GM19043 (cell line): Measurements from ENCODE around the gene HDAC6.
"Not testable (repeated sequence)": the region's sequence is repeated elsewhere in the genome, so short reads cannot be mapped to it uniquely, and the experiment has no call there.

ENCODE experiments used
- ATAC-seq: cut with Tn5 transposase; IDR thresholded peaks from one replicate; pipeline ENCODE4 v1.9.1; 2021; ENCODE audit warnings: low read depth; ENCODE audit not compliant: unreplicated experiment

HDAC6 gene

GRCh38 chrX:48823053-48823452 is 21.2 kb downstream of the HDAC6 start:
- ATAC-seq = no peak

GRCh38 chrX:48824066-48824465 is 22.2 kb downstream of the HDAC6 start:
- ATAC-seq = no peak

GRCh38 chrX:48826135-48826875 is 24.4 kb downstream of the HDAC6 start, which contains the start of gene ERAS:
Gene ERAS, plus strand, starts transcription at chrX:48826513. Its CDS starts 2,611 bp downstream, at chrX:48829124.
- ATAC-seq = no peak

- ATAC-seq = no peak
Observed at GRCh38 chrX:48826876-48827653, 25.2 kb downstream of the HDAC6 start.

- no peak for ATAC-seq
Observed at GRCh38 chrX:48827654-48827968, 25.7 kb downstream of the HDAC6 start.

GRCh38 chrX:48829016-48829735 is 27.3 kb downstream of the HDAC6 start:
- no peak for ATAC-seq

GRCh38 chrX:48831136-48831908 is 29.5 kb downstream of the HDAC6 start:
- ATAC-seq = no peak

GRCh38 chrX:48831909-48832291 is 30.0 kb downstream of the HDAC6 start:
- no peak for ATAC-seq

- no peak for ATAC-seq
Observed at GRCh38 chrX:48833542-48834138, 31.8 kb downstream of the HDAC6 start.

- ATAC-seq = no peak
Observed at GRCh38 chrX:48834383-48834709, 32.5 kb downstream of the HDAC6 start.

GRCh38 chrX:48835524-48836329 is 33.9 kb downstream of the HDAC6 start, which contains the start of gene PCSK1N:
Gene PCSK1N, minus strand, starts transcription at chrX:48835610. Its CDS starts 78 bp downstream, at chrX:48835532.
- ATAC-seq = no peak

GRCh38 chrX:48839686-48840085 is 37.8 kb downstream of the HDAC6 start:
- no peak for ATAC-seq

- ATAC-seq = no peak
Observed at GRCh38 chrX:48848847-48849246, 47.0 kb downstream of the HDAC6 start.

- no peak for ATAC-seq
Observed at GRCh38 chrX:48852857-48853256, 51.0 kb downstream of the HDAC6 start.

GRCh38 chrX:48853494-48853893 is 51.6 kb downstream of the HDAC6 start:
- not testable (repeated sequence) for ATAC-seq

- ATAC-seq = not testable (repeated sequence)
Observed at GRCh38 chrX:48854121-48854804, 52.4 kb downstream of the HDAC6 start.

GRCh38 chrX:48854898-48855297 is 53.0 kb downstream of the HDAC6 start:
- ATAC-seq = no peak

GRCh38 chrX:48864210-48864609 is 62.3 kb downstream of the HDAC6 start:
- no peak for ATAC-seq

- ATAC-seq = not testable (repeated sequence)
Observed at GRCh38 chrX:48872017-48872416, 70.2 kb downstream of the HDAC6 start.
